Ovary (tissue), 3 donors: ENCODE results near the gene ATXN10.

Experiments
- EP300 ChIP-seq: sonication (generic); formaldehyde crosslinking; IDR thresholded peaks from one replicate; pipeline ENCODE4 v1.6.1; 2017; ENCODE audit warnings: antibody characterized with exemption
- TF ChIP-seq, protein P1 (sequence below), 3 donors: fragments of 450-650 bp in 2 of 3; fragments of 200-600 bp in 1 of 3; IDR thresholded peaks; one replicate each; pipeline versions ENCODE4 v1.5.1 to v1.8.0; 2016 to 2022; ENCODE audit warnings: antibody characterized with exemption in 3 of 3, mild to moderate bottlenecking in 1 of 3
- donor health status: DM: no; HTN: no; CAD: no.

DNA sequence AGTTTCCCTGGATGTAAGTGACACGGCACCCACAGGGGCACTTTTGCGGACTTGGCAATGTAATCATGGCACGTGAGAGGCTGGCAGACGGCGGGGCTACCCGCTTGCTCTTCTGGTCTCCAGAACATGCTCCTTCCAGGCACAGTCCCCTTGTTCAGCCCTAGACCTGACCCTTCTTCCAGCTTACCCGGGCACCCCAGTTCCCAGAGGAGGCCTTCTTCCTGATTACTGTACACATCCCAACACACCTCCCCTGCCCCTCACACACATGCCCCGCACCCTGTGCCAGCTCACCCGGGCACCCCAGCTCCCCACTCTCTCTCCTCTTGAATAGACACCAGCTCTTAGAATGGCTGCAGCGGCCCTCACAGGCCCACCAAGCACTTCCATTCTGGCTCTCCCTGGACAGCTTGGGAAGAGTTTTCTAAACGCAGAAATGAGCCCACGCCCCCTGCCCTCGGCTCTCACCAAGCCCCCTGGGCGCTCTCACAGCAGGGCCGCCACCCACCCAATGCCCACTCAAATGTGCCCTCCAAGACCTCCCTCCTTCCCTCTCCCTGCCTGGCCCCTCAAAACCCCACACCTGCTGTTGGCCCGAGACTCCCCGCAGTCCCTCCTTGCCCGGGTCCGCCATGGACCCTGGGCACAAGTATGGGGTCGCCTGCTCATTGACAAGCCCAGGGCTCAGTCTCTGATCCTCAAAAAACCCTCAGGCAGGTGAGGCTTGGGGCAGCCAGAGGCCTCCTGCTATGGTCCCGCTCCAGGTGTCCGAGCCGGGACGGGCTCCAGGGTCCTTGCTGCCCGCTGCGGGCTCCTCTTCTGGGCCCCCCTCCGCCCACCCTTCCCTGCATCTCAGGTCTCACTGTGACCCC lies 216.8 kb downstream of the ATXN10 start:
- TF ChIP-seq, protein P1, sequence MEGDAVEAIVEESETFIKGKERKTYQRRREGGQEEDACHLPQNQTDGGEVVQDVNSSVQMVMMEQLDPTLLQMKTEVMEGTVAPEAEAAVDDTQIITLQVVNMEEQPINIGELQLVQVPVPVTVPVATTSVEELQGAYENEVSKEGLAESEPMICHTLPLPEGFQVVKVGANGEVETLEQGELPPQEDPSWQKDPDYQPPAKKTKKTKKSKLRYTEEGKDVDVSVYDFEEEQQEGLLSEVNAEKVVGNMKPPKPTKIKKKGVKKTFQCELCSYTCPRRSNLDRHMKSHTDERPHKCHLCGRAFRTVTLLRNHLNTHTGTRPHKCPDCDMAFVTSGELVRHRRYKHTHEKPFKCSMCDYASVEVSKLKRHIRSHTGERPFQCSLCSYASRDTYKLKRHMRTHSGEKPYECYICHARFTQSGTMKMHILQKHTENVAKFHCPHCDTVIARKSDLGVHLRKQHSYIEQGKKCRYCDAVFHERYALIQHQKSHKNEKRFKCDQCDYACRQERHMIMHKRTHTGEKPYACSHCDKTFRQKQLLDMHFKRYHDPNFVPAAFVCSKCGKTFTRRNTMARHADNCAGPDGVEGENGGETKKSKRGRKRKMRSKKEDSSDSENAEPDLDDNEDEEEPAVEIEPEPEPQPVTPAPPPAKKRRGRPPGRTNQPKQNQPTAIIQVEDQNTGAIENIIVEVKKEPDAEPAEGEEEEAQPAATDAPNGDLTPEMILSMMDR (IDR thresholded peaks at IDR 0.05) = no peak
- no peak for TF ChIP-seq EP300
